ENCODE results near the gene MB.

MB gene

GRCh38 chr22:35568751-35569739 is 48.1 kb downstream of the MB start:
- Histone ChIP-seq H3K9ac (no peak overlapping the region), H2AFZ (ENCODE audit: low read depth) (no peak overlapping the region), H3K79me2 (ENCODE audit: insufficient read depth, low read depth) (no peaks in the 10 kb centered on the region), H3K4me1 (ENCODE audit: low read depth, poor library complexity, severe bottlenecking) (no peaks in the 10 kb centered on the region), H4K20me1 (ENCODE audit: insufficient read depth) (no peaks in the 10 kb centered on the region), H3K27me3 (ENCODE audit: insufficient read depth, low read depth) (peaks cover 7% of the 10 kb centered on the region; the same call in 1 of the 2 replicates), H3K4me2 (no peak overlapping the region), H3K27ac (no peak overlapping the region), H3K4me3 (IDR thresholded peaks at IDR 0.05; ENCODE audit: insufficient read depth, low read depth, low read length) (no peak overlapping the region), H3K36me3 (ENCODE audit: insufficient read depth) (no peaks in the 10 kb centered on the region)
- TF ChIP-seq CTCF (conservative IDR thresholded peaks at IDR 0.05; ENCODE audit: low read depth, low read length) = no peak

- H2AFZ ChIP-seq (ENCODE audit: low read depth) = no peak overlapping the region
- H3K9ac ChIP-seq = no peak overlapping the region
- no peaks in the 10 kb centered on the region for H4K20me1 ChIP-seq (ENCODE audit: insufficient read depth)
- no peak overlapping the region for H3K4me3 ChIP-seq (IDR thresholded peaks at IDR 0.05; ENCODE audit: insufficient read depth, low read depth, low read length)
- H3K36me3 ChIP-seq (ENCODE audit: insufficient read depth) = no peaks in the 10 kb centered on the region
- H3K4me2 ChIP-seq = no peak overlapping the region
- H3K27me3 ChIP-seq (ENCODE audit: insufficient read depth, low read depth) = peaks cover 8% of the 10 kb centered on the region; the same call in 1 of the 2 replicates
- no peaks in the 10 kb centered on the region for H3K4me1 ChIP-seq (ENCODE audit: low read depth, poor library complexity, severe bottlenecking)
- H3K27ac ChIP-seq = no peak overlapping the region
- no peak for TF ChIP-seq CTCF (conservative IDR thresholded peaks at IDR 0.05; ENCODE audit: low read depth, low read length)
- no peaks in the 10 kb centered on the region for H3K79me2 ChIP-seq (ENCODE audit: insufficient read depth, low read depth)
Observed at GRCh38 chr22:35567351-35568141, 49.6 kb downstream of the MB start.

- no peak for TF ChIP-seq CTCF (conservative IDR thresholded peaks at IDR 0.05; ENCODE audit: low read depth, low read length)
- Histone ChIP-seq H3K4me3 (IDR thresholded peaks at IDR 0.05; ENCODE audit: insufficient read depth, low read depth, low read length) (no peak overlapping the region), H2AFZ (ENCODE audit: low read depth) (no peak overlapping the region), H3K27me3 (ENCODE audit: insufficient read depth, low read depth) (peaks cover 12% of the 10 kb centered on the region; the same call in 1 of the 2 replicates), H3K79me2 (ENCODE audit: insufficient read depth, low read depth) (no peaks in the 10 kb centered on the region), H3K9ac (no peak overlapping the region), H3K4me2 (no peak overlapping the region), H3K4me1 (ENCODE audit: low read depth, poor library complexity, severe bottlenecking) (no peaks in the 10 kb centered on the region), H4K20me1 (ENCODE audit: insufficient read depth) (no peaks in the 10 kb centered on the region), H3K27ac (no peak overlapping the region), H3K36me3 (ENCODE audit: insufficient read depth) (no peaks in the 10 kb centered on the region)
Observed at GRCh38 chr22:35564975-35565867, 51.9 kb downstream of the MB start.

GRCh38 chr22:35563211-35563610 is 53.9 kb downstream of the MB start:
- H3K4me2 ChIP-seq = no peak overlapping the region
- no peaks in the 10 kb centered on the region for H3K79me2 ChIP-seq (ENCODE audit: insufficient read depth, low read depth)
- H3K36me3 ChIP-seq (ENCODE audit: insufficient read depth) = no peaks in the 10 kb centered on the region
- H3K27me3 ChIP-seq (ENCODE audit: insufficient read depth, low read depth) = peaks cover 12% of the 10 kb centered on the region; the same call in 1 of the 2 replicates
- TF ChIP-seq CTCF (conservative IDR thresholded peaks at IDR 0.05; ENCODE audit: low read depth, low read length) = no peak
- peaks cover 2% of the 10 kb centered on the region for H3K4me1 ChIP-seq (ENCODE audit: low read depth, poor library complexity, severe bottlenecking)
- no peak overlapping the region for H3K9ac ChIP-seq
- no peak overlapping the region for H3K27ac ChIP-seq
- H3K4me3 ChIP-seq (IDR thresholded peaks at IDR 0.05; ENCODE audit: insufficient read depth, low read depth, low read length) = no peak overlapping the region
- no peaks in the 10 kb centered on the region for H4K20me1 ChIP-seq (ENCODE audit: insufficient read depth)
- no peak overlapping the region for H2AFZ ChIP-seq (ENCODE audit: low read depth)
